A673 (cell line): Measurements from ENCODE around the gene HSPB2. TPM values are rescaled to one million over a fixed set of nuclear protein-coding genes. Genes with fewer than 3 reads are reported as not detected.

ENCODE experiments used
- BruUV-seq: library from RNA; stranded (reverse); fragments of 400-500 nt; replicated peaks from 2 replicates; lab custom pipeline; 2021; lab: Mats Ljungman, UMichigan
- CTCF ChIA-PET: fragments of 300-600 bp; sonication (Branson Sonifier 250); formaldehyde crosslinking; loops from one replicate; lab custom pipeline; 2022; ENCODE audit warnings: antibody characterized with exemption; lab: Charles Lee
- POLR2A ChIA-PET: fragments of 300-600 bp; sonication (Branson Sonifier 250); formaldehyde crosslinking; loops from one replicate; lab custom pipeline; 2022; ENCODE audit warnings: antibody characterized with exemption; ENCODE audit not compliant: low non-redundant PET; lab: Charles Lee
- DNase-seq: peaks from one replicate; pipeline ENCODE4 v3.0.0-alpha.2; 2015; ENCODE audit warnings: low spot score
- H3K27ac ChIP-seq: fragments of 200-600 bp; sonication (generic); 2 replicates; pipeline ENCODE4 v1.5.1; 2016; ENCODE audit warnings: mixed run types, low read depth, mild to moderate bottlenecking, mixed read lengths, antibody characterized with exemption, low read length; ENCODE audit not compliant: poor library complexity, severe bottlenecking
- H3K27me3 ChIP-seq: fragments of 200-600 bp; sonication (generic); replicated peaks from 2 replicates; pipeline ENCODE4 v1.6.1; 2017; ENCODE audit warnings: mixed run types, low read depth, mild to moderate bottlenecking, mixed read lengths, antibody characterized with exemption, low read length; ENCODE audit not compliant: insufficient read depth, poor library complexity
- H3K36me3 ChIP-seq: fragments of 200-600 bp; sonication (generic); 2 replicates; pipeline ENCODE4 v1.6.1; 2016; ENCODE audit warnings: mixed run types, mild to moderate bottlenecking, mixed read lengths, antibody characterized with exemption, low read length; ENCODE audit not compliant: insufficient read depth, poor library complexity, severe bottlenecking
- H3K4me1 ChIP-seq: fragments of 200-600 bp; sonication (generic); 2 replicates; pipeline ENCODE4 v1.6.1; 2017; ENCODE audit warnings: mixed run types, mild to moderate bottlenecking, mixed read lengths, antibody characterized with exemption, low read length; ENCODE audit not compliant: insufficient read depth, poor library complexity, severe bottlenecking
- H3K4me3 ChIP-seq: fragments of 200-600 bp; sonication (generic); 2 replicates; pipeline ENCODE4 v1.5.1; 2016; ENCODE audit warnings: low read depth, mixed run types, mild to moderate bottlenecking, mixed read lengths, low read length; ENCODE audit not compliant: poor library complexity, severe bottlenecking
- H3K9me3 ChIP-seq: fragments of 200-600 bp; sonication (generic); 2 replicates; pipeline ENCODE4 v1.6.1; 2016; ENCODE audit warnings: mixed run types, low read depth, mild to moderate bottlenecking, mixed read lengths, antibody characterized with exemption, low read length; ENCODE audit not compliant: poor library complexity, severe bottlenecking
- EZH2 ChIP-seq: fragments of 200-600 bp; sonication (generic); IDR thresholded peaks from 2 replicates; pipeline ENCODE4 v1.6.1; 2017; ENCODE audit warnings: borderline replicate concordance, low read depth, mild to moderate bottlenecking, mixed read lengths, antibody characterized with exemption, low read length; ENCODE audit not compliant: poor library complexity, severe bottlenecking
- intact Hi-C: fragments of 100-400 bp; cut with micrococcal nuclease; formaldehyde crosslinking; loops from one replicate; pipeline ENCODE4 v1.10.0; 2022; ENCODE audit not compliant: unreplicated experiment
- total RNA-seq: library from RNA; stranded (reverse); gene quantifications from 2 replicates; pipeline ENCODE4 v1.2.3, GENCODE V29; 2021
- TF ChIP-seq, protein P1 (sequence below): fragments of 300-800, 200-600 bp; sonication (generic); conservative IDR thresholded peaks from 2 replicates; pipeline ENCODE4 v1.5.1; 2017; ENCODE audit warnings: low read depth, mild to moderate bottlenecking, antibody characterized with exemption, low read length, moderate library complexity, mixed read lengths

Gene HSPB2
- total RNA-seq, 1 experiment from 2014 or later, result not detected

GRCh38 chr11:111944651-111945051 is 32.1 kb downstream of the HSPB2 start:
- no peaks in the 10 kb centered on the region for H3K9me3 ChIP-seq
- H3K27ac ChIP-seq, result no peak overlapping the region
- no peak for TF ChIP-seq EZH2
- TF ChIP-seq, protein P1, sequence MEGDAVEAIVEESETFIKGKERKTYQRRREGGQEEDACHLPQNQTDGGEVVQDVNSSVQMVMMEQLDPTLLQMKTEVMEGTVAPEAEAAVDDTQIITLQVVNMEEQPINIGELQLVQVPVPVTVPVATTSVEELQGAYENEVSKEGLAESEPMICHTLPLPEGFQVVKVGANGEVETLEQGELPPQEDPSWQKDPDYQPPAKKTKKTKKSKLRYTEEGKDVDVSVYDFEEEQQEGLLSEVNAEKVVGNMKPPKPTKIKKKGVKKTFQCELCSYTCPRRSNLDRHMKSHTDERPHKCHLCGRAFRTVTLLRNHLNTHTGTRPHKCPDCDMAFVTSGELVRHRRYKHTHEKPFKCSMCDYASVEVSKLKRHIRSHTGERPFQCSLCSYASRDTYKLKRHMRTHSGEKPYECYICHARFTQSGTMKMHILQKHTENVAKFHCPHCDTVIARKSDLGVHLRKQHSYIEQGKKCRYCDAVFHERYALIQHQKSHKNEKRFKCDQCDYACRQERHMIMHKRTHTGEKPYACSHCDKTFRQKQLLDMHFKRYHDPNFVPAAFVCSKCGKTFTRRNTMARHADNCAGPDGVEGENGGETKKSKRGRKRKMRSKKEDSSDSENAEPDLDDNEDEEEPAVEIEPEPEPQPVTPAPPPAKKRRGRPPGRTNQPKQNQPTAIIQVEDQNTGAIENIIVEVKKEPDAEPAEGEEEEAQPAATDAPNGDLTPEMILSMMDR, result no peak
- BruUV-seq, result no TSS peak
- H3K4me1 ChIP-seq, result peaks cover 8% of the 10 kb centered on the region
- H3K4me3 ChIP-seq, result no peak overlapping the region
- no peaks in the 10 kb centered on the region for H3K27me3 ChIP-seq
- intact Hi-C loops, result no loop called here
- POLR2A ChIA-PET, result no interaction called here
- CTCF ChIA-PET, result interaction anchor here (0.6 kb wide), 1 partner anchor 168 kb away, joined by 4 read pairs; no protein-coding TSS in a partner anchor
- H3K36me3 ChIP-seq, result no peaks in the 10 kb centered on the region
- no peak for DNase-seq

DNA sequence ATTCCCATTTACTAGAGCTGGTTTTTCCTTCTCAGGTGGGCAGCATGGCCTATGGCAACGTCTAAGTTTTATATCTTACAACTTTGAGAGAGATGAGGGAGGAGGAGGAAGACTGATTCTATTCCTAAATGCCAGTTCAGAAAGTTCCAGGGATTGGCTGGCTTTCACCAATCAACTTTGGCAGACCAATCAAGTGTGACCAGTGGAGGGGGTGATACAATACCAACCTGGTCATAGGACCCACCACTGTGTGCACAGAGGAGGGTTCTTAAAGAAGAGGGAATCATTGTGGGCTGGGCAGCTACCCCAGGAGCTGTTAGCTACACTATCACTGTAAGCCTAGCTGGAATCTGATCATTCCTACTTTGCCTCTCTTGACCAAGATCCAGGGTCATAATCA is 32.7 kb downstream of the HSPB2 start:
- POLR2A ChIA-PET, result no interaction called here
- H3K27ac ChIP-seq, result no peak overlapping the region
- H3K4me3 ChIP-seq, result no peak overlapping the region

DNA sequence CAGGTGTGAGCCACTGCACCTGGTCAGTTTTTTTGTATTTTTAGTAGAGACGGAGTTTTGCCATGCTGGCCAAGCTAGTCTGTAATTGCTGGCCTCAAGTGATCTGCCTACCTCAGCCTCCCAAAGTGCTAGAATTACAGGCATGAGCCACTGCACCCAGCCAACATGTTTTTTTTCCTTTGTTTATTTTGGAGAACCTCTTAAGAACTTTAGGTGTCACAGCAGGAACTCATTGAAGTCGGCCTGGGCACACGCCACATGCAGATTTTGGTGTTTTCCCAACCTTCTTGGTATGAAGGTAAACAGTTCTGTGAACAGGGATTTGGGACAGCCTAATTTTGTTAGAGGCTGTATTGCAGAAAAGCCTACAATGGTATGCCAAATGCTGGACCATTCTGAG is 34.0 kb downstream of the HSPB2 start:
- CTCF ChIA-PET, result no interaction called here
- no TSS peak for BruUV-seq
- POLR2A ChIA-PET, result no interaction called here
- no peak for DNase-seq
- Histone ChIP-seq H3K27ac (no peak overlapping the region), H3K4me1 (peaks cover 3% of the 10 kb centered on the region), H3K27me3 (no peaks in the 10 kb centered on the region), H3K9me3 (no peaks in the 10 kb centered on the region), H3K36me3 (no peaks in the 10 kb centered on the region), H3K4me3 (no peak overlapping the region)
- intact Hi-C loops, result no loop called here
- TF ChIP-seq, protein P1, result no peak
- no peak for TF ChIP-seq EZH2

More for the DNA sequence above, 32.7 kb downstream of the HSPB2 start:
- BruUV-seq, result no TSS peak
- CTCF ChIA-PET, result interaction anchor here (0.6 kb wide), 1 partner anchor 168 kb away, joined by 4 read pairs; no protein-coding TSS in a partner anchor
- Histone ChIP-seq H3K36me3 (no peaks in the 10 kb centered on the region), H3K9me3 (no peaks in the 10 kb centered on the region), H3K4me1 (peaks cover 5% of the 10 kb centered on the region), H3K27me3 (no peaks in the 10 kb centered on the region)
- intact Hi-C loops, result no loop called here
- no peak for TF ChIP-seq EZH2
- TF ChIP-seq, protein P1, result no peak
- DNase-seq, result no peak
